Prostate gland (tissue), 2 donors: ENCODE measurements around the gene ATG7. TPM values are rescaled to one million over a fixed set of nuclear protein-coding genes. Genes with fewer than 3 reads are reported as not detected.

Source experiments
- DNase-seq: peaks from one replicate; pipeline ENCODE4 v3.0.0-alpha.2; 2019; ENCODE audit warnings: low spot score
- H3K27ac ChIP-seq, 2 donors: fragments of 200-600 bp; sonication (generic); 2 replicates each; pipeline ENCODE4 v1.5.1; 2017 to 2019
- H3K27me3 ChIP-seq: fragments of 200-600 bp; sonication (generic); replicated peaks from 2 replicates; pipeline ENCODE4 v1.5.1; 2019; ENCODE audit not compliant: insufficient read depth
- H3K36me3 ChIP-seq, 2 donors: fragments of 200-600 bp; sonication (generic); 1 replicate in 1 of 2; 2 replicates in 1 of 2; pipeline versions ENCODE4 v1.5.1 to v1.8.1; 2017 to 2019
- H3K4me1 ChIP-seq: fragments of 200-600 bp; sonication (generic); replicated peaks from 2 replicates; pipeline ENCODE4 v1.5.1; 2019
- H3K4me3 ChIP-seq, 2 donors: fragments of 200-600 bp; sonication (generic); 2 replicates each; pipeline ENCODE4 v1.5.1; 2017 to 2019
- H3K9me3 ChIP-seq: fragments of 200-600 bp; sonication (generic); 2 replicates; pipeline ENCODE4 v1.5.1; 2017
- POLR2A ChIP-seq: fragments of 450-650 bp; IDR thresholded peaks from one replicate; pipeline ENCODE4 v1.6.1; 2016; ENCODE audit warnings: antibody characterized with exemption, mild to moderate bottlenecking
- POLR2AphosphoS5 ChIP-seq: sonication (generic); formaldehyde crosslinking; IDR thresholded peaks from one replicate; pipeline ENCODE4 v1.6.1; 2017; ENCODE audit warnings: antibody characterized with exemption
- WGBS: methylation state at CpG from one replicate; pipeline ENCODE4 v1.1.5; 2018; 5-methylcytosine and 5-hydroxymethylcytosine counted together
- intact Hi-C: fragments of 100-400 bp; cut with DNase I; formaldehyde crosslinking; loops from one replicate; pipeline ENCODE4 v1.14.2; 2022
- total RNA-seq, 2 donors: library from RNA; depleted of rRNA; stranded (reverse); fragments of >200 nt; gene quantifications; one replicate each; pipeline ENCODE4 v1.1.0, GENCODE V29; 2016
- TF ChIP-seq, protein P1 (sequence below), 4 experiments: fragments of 200-600 bp in 2 of 4; fragments of 450-650 bp in 2 of 4; sonication (generic) in 2 of 4; IDR thresholded peaks; 1 replicate in 3 of 4; 2 replicates in 1 of 4; pipeline ENCODE4 v1.5.1; 2016 to 2019; ENCODE audit warnings: antibody characterized with exemption in 4 of 4, mild to moderate bottlenecking in 2 of 4, moderate library complexity in 2 of 4

Gene ATG7
- total RNA-seq, 2 donors from 2014 or later = 25.2 to 66.5 TPM

DNA sequence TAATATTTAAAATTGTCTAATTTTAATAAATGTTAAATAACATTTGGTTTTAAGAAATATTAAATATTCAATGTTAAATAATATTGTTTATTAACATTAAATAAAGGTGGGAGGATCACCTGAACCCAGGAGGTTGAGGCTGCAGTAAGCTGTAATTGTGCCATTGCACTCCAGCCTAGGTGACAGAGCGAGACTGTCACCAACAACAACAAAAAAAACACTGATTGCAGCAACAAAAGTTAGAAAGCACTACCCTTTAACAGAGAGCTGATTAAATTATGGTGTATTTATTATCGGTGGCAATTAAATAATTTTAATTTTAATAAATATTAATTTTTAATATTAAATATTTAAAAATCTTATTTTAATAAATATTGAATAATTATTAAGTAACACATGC lies 152.1 kb downstream of the ATG7 start:
- Histone ChIP-seq H3K9me3 (no peaks in the 10 kb centered on the region), H3K36me3 (no peaks in the 10 kb centered on the region), H3K27ac (no peak overlapping the region), H3K4me3 (no peak overlapping the region), H3K27me3 (no peaks in the 10 kb centered on the region), H3K4me1 (no peaks in the 10 kb centered on the region)
- TF ChIP-seq POLR2AphosphoS5 = no peak
- TF ChIP-seq, protein P1, sequence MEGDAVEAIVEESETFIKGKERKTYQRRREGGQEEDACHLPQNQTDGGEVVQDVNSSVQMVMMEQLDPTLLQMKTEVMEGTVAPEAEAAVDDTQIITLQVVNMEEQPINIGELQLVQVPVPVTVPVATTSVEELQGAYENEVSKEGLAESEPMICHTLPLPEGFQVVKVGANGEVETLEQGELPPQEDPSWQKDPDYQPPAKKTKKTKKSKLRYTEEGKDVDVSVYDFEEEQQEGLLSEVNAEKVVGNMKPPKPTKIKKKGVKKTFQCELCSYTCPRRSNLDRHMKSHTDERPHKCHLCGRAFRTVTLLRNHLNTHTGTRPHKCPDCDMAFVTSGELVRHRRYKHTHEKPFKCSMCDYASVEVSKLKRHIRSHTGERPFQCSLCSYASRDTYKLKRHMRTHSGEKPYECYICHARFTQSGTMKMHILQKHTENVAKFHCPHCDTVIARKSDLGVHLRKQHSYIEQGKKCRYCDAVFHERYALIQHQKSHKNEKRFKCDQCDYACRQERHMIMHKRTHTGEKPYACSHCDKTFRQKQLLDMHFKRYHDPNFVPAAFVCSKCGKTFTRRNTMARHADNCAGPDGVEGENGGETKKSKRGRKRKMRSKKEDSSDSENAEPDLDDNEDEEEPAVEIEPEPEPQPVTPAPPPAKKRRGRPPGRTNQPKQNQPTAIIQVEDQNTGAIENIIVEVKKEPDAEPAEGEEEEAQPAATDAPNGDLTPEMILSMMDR (IDR thresholded peaks at IDR 0.05) = no peak
- no peak for TF ChIP-seq POLR2A
- no peak for DNase-seq
- whole genome bisulfite sequencing = 93% methylated on average over 2 of the region's 2 CpGs
- intact Hi-C loops = no loop called here

DNA sequence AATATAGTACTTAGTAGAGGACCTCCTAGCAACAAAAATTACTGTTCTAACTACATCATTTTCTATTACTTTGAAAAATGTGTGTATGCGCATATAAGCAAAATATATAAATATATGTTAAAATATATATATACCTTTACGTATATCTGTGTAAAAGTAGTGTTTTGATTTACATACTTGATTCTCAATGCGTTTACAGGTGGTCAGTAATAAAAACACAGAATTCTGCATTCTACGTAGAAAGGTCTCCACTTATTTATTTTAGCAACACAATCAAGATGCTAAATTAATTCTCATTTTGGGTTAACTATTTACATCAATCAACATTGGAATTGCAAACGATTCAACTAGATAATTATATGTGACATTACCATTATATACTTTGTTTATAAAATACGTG lies 158.0 kb downstream of the ATG7 start:
- Histone ChIP-seq H3K4me1 (no peaks in the 10 kb centered on the region), H3K4me3 (no peak overlapping the region), H3K27ac (no peak overlapping the region), H3K27me3 (no peaks in the 10 kb centered on the region), H3K9me3 (no peaks in the 10 kb centered on the region), H3K36me3 (no peaks in the 10 kb centered on the region)
- intact Hi-C loops = no loop called here
- TF ChIP-seq POLR2AphosphoS5 = no peak
- TF ChIP-seq POLR2A = no peak
- TF ChIP-seq, protein P1 (IDR thresholded peaks at IDR 0.05) = no peak
- 72% methylated on average over 6 of the region's 6 CpGs for WGBS
- no peak for DNase-seq

DNA sequence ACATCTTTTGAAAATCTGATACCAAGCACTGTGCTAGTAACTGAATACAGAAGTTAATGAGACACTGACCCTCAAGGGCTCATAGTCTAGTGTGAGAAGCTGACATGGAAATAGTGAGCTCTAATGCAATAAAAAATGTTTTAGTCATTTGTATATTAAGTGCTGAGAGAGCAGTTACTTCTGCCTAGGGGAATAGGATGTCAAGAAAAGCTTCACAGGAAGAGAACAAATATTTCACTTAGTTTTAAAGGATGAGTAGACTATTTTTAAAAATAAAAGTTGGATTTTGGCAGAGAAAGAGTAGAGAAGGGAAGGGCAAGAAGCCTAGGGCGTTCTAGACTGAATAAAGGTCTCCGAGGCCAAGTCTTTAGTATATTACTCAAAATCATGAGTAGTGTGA lies 158.4 kb downstream of the ATG7 start:
- no peak overlapping the region for H3K27ac ChIP-seq
- no peak for DNase-seq
- 63% methylated on average over 2 of the region's 2 CpGs for WGBS
- no peaks in the 10 kb centered on the region for H3K27me3 ChIP-seq
- H3K9me3 ChIP-seq = no peaks in the 10 kb centered on the region
- H3K4me3 ChIP-seq = no peak overlapping the region
- no peaks in the 10 kb centered on the region for H3K36me3 ChIP-seq
- H3K4me1 ChIP-seq = no peaks in the 10 kb centered on the region
- intact Hi-C loops = no loop called here
- no peak for TF ChIP-seq POLR2AphosphoS5
- TF ChIP-seq, protein P1 (IDR thresholded peaks at IDR 0.05) = no peak
- no peak for TF ChIP-seq POLR2A

DNA sequence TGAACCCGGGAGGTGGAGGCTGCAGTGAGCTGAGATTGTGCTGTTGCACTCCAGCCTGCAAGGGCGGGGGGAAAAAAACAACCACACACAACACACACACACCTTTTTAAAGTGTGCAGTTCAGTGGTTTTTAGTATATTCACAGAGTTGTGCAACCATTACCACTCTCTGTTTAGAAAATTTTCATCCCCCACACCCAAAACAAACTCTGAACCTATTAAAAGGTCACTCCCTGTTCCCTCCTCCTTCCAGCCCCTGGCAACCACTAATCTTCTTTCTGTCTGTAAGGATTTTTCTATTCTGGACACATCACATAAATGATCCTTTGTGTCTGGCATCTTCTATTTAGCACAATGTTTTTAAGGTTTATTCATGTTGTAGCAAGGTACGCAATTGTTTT lies 159.1 kb downstream of the ATG7 start:
- WGBS = 80% methylated on average over 3 of the region's 3 CpGs
- H3K4me1 ChIP-seq = no peaks in the 10 kb centered on the region
- TF ChIP-seq POLR2AphosphoS5 (no peak), POLR2A (no peak)
- TF ChIP-seq, protein P1 (IDR thresholded peaks at IDR 0.05) = no peak

DNA sequence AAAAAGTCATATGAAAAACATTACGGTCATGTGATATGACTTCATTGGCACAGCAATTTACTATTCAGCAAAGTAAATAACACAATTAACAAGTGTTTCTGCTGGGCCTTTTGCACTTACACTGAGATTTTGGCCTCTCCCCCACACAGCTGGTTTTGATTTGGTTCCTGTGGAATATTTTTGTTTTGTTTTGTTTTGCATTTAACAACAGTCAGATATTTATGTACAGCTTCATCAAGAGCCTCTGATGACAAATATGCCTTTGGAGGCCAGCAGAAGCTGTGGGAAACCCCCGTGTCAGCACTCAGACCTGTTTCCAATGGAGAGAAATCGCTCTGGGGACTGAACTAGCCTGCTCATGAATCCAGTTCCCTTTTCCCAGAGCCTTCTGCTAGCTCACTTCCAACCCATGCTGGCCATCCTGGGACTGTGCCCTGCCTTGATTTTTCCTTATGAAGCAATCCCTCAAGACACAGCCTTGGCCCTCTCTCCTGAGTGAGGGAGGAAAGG lies 161.9 kb downstream of the ATG7 start:
- Histone ChIP-seq H3K27me3 (no peaks in the 10 kb centered on the region), H3K36me3 (no peaks in the 10 kb centered on the region), H3K4me3 (no peak overlapping the region), H3K9me3 (no peaks in the 10 kb centered on the region), H3K4me1 (no peaks in the 10 kb centered on the region), H3K27ac (peak overlapping the region in 1 of 2 donors; percentile 8)
- TF ChIP-seq POLR2AphosphoS5 (no peak), POLR2A (no peak)
- TF ChIP-seq, protein P1 (IDR thresholded peaks at IDR 0.05) = no peak
- no peak for DNase-seq
- intact Hi-C loops = no loop called here
- WGBS = 19% methylated on average over 3 of the region's 3 CpGs

More for the DNA sequence above, 159.1 kb downstream of the ATG7 start:
- H3K4me3 ChIP-seq = no peak overlapping the region
- H3K9me3 ChIP-seq = no peaks in the 10 kb centered on the region
- H3K27me3 ChIP-seq = no peaks in the 10 kb centered on the region
- intact Hi-C loops = no loop called here
- no peak overlapping the region for H3K27ac ChIP-seq
- H3K36me3 ChIP-seq = no peaks in the 10 kb centered on the region
- no peak for DNase-seq
